ENCODE measurements around the gene GNAO1.
A peak's percentile ranks its signal among the peaks of the same experiment; 100 is the strongest.

Gene GNAO1

DNA sequence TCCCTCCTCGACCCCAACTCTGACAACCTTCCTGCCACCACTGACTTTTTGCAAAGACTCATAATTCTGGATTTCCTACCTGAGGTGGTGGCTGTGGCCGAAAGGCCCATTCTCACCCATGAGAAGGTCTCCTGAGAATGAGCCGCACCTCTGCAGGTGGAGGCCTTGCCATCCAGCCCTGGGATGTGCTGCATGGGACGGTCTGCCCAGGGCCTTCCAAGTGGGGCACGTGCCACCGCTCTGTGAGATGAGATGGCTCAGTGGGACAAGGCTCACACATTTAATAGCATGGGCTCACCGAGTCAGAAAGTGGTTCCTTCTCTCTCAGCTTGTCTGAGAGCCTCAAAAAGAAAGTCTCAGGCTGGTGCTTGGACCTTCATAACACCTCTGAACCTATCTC lies 121.3 kb downstream of the GNAO1 start:
- DNase-seq (ENCODE audit: low read depth), result no peak

DNA sequence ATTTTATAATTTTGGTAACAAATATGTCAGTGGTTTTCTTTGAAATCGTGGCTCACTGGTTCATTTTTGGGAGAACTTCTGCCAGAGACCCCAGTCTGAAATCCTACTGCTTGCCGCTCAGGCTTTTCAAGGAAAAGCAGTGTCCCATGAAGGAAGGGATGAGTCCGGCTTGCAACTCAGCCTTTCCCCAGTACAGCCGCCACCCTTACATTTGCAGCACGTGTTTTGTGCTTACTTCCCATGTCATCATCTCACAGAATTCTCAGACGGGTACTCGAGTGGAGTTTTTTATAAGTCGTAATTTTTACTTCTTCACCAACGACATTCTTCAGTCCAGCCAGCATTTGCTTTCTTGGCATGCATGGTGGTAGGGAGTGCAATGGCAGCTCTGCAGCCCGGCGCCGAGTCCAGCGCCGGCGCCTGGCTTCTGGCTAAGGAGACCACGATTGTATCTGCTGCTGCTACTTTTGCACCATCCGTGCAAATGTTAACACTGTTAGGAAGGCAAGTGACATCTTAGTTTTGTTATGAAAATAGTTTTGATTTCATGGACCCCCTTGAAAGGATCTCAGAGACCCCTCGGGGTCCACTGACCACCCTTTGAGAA lies 123.1 kb downstream of the GNAO1 start:
- DNase-seq (ENCODE audit: low read depth), result no peak

- DNase-seq (ENCODE audit: low read depth), result no peak
Measured at GRCh38 chr16:56315955-56316354, 124.7 kb downstream of the GNAO1 start.

- DNase-seq (ENCODE audit: low read depth), result no peak
Measured at GRCh38 chr16:56316545-56316944, 125.3 kb downstream of the GNAO1 start.

DNA sequence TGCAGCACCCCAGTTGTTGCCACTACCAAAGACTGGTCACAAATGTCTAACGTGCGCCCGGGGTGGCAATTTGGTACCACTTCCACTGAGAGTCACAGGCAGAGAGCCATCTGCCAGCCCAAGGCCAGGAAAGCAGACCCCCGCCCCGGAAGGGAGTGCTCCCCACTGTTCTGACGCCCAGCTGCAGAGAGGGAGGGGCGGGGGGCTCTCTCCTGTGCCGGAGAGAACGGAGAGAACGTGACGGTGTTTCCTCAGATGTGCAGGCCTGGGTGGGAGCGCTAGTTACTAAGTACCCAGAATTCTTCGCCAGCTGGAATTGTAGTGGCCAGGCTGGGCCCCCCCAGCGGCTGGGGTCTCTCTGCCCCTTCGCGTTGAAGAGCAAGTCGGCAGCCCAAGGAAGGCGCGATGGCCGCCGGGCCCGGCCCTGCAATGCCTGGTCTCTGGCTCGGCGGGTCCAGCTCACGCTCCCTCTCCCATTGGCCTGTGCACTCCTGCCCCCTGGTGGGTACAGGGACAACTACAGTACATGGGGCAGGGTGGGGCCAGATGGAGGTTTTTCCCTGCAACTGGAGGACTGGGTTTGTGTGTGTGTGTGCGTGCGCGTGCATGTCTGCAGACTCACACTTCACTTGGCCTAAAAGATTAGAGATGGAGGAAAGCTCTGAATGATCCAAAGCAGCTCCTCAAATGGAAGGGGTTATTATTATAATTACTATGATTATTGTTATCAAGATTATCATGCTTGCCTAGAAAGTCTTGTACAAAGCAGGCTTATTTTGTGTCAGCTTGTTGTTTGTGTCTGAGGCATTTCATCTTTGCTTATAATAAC lies 126.9 kb downstream of the GNAO1 start:
- DNase-seq (ENCODE audit: low read depth), result peak; percentile 50

- no peak for DNase-seq (ENCODE audit: low read depth)
Measured at GRCh38 chr16:56318827-56319140, 127.5 kb downstream of the GNAO1 start.

GRCh38 chr16:56319376-56319775 lies 128.1 kb downstream of the GNAO1 start:
- DNase-seq (ENCODE audit: low read depth), result no peak

- DNase-seq (ENCODE audit: low read depth), result no peak
Measured at GRCh38 chr16:56320056-56320455, 128.8 kb downstream of the GNAO1 start.

GRCh38 chr16:56320811-56321558 lies 129.7 kb downstream of the GNAO1 start:
- no peak for DNase-seq (ENCODE audit: low read depth)

GRCh38 chr16:56321571-56321970 lies 130.3 kb downstream of the GNAO1 start:
- no peak for DNase-seq (ENCODE audit: low read depth)

GRCh38 chr16:56324406-56324805 lies 133.1 kb downstream of the GNAO1 start:
- no peak for DNase-seq (ENCODE audit: low read depth)

GRCh38 chr16:56325956-56326355 lies 134.7 kb downstream of the GNAO1 start:
- DNase-seq (ENCODE audit: low read depth), result no peak

- no peak for DNase-seq (ENCODE audit: low read depth)
Measured at GRCh38 chr16:56327071-56327928, 136.0 kb downstream of the GNAO1 start.

GRCh38 chr16:56327929-56328258 lies 136.6 kb downstream of the GNAO1 start:
- DNase-seq (ENCODE audit: low read depth), result no peak

DNA sequence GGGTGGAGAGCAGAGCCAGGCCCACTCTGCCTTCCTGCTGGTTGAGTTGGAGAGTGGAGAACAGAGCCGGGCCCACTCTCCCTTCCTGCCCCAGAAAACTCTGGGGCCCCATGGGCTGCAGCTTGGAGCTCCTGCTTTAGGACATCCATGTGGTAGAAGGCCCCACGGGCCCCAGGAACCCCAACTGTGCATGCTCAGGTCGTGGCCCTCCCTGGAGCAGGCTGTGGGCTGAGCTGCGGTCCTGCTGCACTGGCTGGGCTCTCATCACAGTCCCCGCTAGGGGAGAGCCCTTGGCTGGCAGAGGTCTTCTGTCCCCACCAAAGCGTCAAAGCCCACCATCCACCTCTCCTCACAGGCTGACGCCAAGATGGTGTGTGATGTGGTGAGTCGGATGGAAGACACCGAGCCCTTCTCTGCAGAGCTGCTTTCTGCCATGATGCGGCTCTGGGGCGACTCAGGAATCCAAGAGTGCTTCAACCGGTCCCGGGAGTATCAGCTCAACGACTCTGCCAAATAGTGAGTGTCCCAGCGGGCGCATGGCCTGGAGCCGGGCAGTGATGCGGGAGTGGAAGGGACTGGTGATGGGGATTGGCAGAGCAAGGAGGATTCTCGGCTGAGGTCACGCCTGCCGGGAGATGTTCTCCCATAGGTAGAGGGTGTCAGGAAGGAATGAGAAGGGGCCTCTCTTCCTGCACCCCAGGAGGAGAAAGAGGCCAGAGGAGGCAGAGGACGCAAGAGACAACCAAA lies 137.2 kb downstream of the GNAO1 start:
- no peak for DNase-seq (ENCODE audit: low read depth)

GRCh38 chr16:56329887-56330286 lies 138.6 kb downstream of the GNAO1 start:
- no peak for DNase-seq (ENCODE audit: low read depth)

GRCh38 chr16:56330476-56330875 lies 139.2 kb downstream of the GNAO1 start:
- no peak for DNase-seq (ENCODE audit: low read depth)

GRCh38 chr16:56331399-56331798 lies 140.1 kb downstream of the GNAO1 start:
- DNase-seq (ENCODE audit: low read depth), result no peak

GRCh38 chr16:56331915-56332314 lies 140.6 kb downstream of the GNAO1 start:
- no peak for DNase-seq (ENCODE audit: low read depth)

DNA sequence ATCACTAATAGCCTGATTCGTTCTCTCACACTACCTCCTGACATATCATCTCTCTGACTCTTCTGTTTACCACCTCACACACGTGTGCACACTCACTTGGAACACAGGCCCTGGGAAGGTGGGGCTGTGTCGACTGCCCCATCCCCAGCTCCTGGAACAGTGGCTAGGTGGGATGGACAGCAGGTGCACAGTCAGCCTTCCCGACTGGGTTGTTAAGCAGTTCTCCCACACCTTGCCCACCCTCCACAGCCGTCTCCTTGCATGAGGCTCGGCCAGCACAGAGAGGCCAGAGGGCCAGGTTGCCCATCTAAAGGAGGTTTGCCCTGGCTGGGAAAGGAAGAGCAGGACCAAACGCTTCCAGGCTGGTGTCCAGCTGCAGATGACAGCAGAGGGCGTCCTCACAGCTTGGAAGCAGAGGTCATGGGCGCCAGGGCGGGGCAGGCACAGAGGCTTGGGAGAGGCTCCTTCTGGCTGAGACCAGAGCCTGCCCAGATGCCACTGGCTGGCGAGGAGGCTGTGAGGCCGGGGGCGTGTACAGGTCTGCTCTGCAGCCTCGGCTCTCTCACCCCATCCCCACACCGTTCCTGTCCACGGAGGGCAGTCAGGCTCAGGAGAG lies 141.3 kb downstream of the GNAO1 start:
- peak; percentile 47 for DNase-seq (ENCODE audit: low read depth)

GRCh38 chr16:56334761-56335160 lies 143.5 kb downstream of the GNAO1 start:
- DNase-seq (ENCODE audit: low read depth), result no peak

Data from GM04504 (cell line).